Body of pancreas (tissue), 4 donors: ENCODE measurements around the gene UBXN6.

Source experiments
- CTCF ChIP-seq, 7 experiments: fragments of 450-650 bp in 4 of 7; fragments of 200-600 bp in 3 of 7; sonication (generic) in 3 of 7; IDR thresholded peaks; one replicate each; pipeline ENCODE4 v1.5.1; 2016 to 2019; ENCODE audit warnings: antibody characterized with exemption in 7 of 7
- POLR2A ChIP-seq, 3 donors: fragments of 450-650 bp; IDR thresholded peaks; one replicate each; pipeline ENCODE4 v1.6.1; 2016; ENCODE audit warnings: antibody characterized with exemption in 3 of 3, mild to moderate bottlenecking in 2 of 3

GRCh38 chr19:4425537-4425936 is 32.1 kb downstream of the UBXN6 start:
- TF ChIP-seq CTCF (IDR thresholded peaks at IDR 0.05) (no peak), POLR2A (IDR thresholded peaks at IDR 0.05) (no peak)
